Measurements from ENCODE around the gene XPR1.

Gene XPR1

DNA sequence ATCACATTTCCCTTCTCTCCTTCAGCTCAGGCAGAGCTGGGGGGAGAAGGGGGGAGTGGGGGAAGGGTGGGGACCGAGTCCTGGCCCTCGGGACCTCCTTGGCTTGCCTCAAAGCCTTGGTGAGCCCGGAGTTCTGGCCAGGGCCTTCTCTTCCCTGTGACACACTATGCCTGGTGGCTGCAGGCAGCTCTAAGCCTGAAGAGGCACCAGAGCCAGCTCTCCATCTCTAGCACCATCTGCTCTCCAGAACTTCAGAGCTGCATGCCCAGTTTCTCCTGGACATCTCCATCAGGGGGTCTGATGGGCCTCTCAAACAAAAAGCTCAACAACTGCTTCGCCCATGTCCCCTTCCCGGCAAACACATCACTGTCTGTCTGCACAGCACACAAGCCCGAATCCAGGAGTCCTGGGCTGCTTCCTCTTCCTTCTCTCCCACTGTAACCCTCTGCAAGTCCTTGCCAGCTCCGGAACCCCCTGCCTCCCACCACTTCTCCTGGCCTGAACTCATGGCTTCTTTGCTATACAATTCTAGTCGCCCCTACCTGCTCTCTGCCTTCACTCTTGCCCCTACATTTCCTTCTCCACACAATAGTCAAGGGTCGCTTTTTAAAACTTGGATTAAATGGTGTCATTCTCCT lies 307.4 kb downstream of the XPR1 start:
- no peak for DNase-seq

DNA sequence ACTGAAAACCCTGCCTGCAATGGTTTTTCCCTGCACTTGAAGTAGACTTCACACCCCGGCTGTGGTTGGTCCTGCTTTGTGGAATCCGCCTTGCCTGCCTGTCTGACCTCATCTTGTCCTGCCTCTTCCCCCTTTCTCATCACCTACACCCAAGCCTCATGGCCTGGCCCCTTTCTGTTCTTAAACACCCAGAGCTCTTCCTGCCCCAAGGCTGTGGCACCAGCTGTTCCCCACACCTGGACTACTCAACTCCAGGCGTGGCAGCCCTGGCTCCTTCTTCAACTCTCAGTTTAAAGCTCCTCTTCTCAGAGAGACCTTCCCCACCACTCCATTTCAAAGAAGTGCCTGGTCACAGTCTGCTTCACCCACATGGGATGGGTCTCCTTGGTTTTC lies 307.9 kb downstream of the XPR1 start:
- DNase-seq, result no peak

All from NCI-H774 (cell line).